Inflammatory macrophage (primary cell): ENCODE measurements around the gene SYCE3.
"Not testable (repeated sequence)": the region's sequence is repeated elsewhere in the genome, so short reads cannot be mapped to it uniquely, and the experiment has no call there.

ENCODE experiments used
- DNase-seq, 2 donors: peaks; one replicate each; pipeline ENCODE4 v3.0.0-alpha.2; 2020 to 2022

Gene SYCE3

GRCh38 chr22:50529897-50530579 is 32.7 kb downstream of the SYCE3 start, which contains the start of gene TYMP:
Gene TYMP (minus strand): TSS chr22:50530012. CDS start chr22:50529709, 303 bp downstream.
- peak; percentile 92 to 94 for DNase-seq

GRCh38 chr22:50529416-50529896 is 33.3 kb downstream of the SYCE3 start:
- peak in 1 of 2 donors; percentile 15 for DNase-seq

- no peak for DNase-seq
These were observed 33.9 kb downstream of the SYCE3 start for GRCh38 chr22:50528682-50529415.

- DNase-seq = no peak
These were observed 34.6 kb downstream of the SYCE3 start for GRCh38 chr22:50527921-50528681.

DNA sequence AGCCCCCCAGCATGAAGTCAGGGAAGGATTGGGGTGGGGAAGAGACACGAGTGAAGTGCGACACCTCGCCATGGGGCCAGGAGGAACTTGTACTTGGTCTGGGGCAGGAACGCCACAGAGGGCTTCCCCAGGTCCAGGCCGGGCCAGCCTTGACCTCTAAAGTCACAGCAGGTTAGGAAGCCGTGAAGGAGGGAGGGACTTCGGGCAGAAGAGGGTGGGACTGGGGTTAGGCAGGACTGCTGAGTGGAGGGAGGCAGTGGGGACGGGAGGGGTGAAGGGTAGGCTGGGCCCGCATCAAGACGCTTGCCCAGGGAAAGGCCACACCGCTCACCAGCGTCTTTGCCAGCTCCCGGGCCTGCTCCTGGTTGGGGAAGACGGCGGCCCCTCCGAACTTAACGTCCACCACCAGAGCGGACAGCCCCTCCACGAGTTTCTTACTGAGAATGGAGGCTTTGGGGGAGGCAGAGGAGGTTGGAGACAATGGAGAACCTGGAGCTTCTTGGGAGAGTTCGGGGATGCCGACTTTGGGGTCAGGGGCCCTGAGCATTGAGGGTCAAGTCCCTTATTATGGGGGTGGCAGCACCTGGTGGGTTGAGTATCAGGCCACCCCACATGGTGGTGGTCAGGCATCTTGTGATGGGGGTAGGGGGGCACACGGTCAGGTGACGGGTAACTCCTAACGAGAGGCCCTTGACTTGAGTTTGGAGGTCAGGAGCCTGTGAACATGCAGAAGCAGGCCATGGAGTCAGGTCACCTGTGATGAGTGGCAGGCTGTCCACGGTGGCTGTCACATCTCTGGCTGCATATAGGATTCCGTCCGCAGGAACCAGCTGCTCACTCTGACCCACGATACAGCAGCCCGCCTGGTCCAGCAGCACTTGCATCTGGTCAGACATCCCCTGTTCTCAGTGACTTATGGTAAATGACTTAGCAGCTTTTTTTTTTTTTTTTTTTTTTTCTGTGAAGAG is 35.6 kb downstream of the SYCE3 start:
- DNase-seq = peak; percentile 56 to 76

GRCh38 chr22:50526108-50526833 is 36.4 kb downstream of the SYCE3 start:
- DNase-seq = peak; percentile 68 to 81

DNA sequence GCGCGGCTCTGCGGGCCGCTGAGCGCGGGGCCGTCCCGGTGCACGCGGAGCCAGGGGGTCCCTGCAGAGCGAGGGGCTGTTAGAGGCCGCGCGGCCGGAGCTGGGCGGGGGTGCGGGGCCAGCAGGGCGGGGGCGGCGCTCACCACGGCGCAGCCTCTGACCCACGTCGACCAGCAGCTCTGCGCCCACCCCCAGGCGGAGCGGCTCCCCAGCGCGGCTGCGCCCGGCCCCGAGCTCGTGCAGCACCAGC is 36.9 kb downstream of the SYCE3 start:
- DNase-seq = no peak

DNA sequence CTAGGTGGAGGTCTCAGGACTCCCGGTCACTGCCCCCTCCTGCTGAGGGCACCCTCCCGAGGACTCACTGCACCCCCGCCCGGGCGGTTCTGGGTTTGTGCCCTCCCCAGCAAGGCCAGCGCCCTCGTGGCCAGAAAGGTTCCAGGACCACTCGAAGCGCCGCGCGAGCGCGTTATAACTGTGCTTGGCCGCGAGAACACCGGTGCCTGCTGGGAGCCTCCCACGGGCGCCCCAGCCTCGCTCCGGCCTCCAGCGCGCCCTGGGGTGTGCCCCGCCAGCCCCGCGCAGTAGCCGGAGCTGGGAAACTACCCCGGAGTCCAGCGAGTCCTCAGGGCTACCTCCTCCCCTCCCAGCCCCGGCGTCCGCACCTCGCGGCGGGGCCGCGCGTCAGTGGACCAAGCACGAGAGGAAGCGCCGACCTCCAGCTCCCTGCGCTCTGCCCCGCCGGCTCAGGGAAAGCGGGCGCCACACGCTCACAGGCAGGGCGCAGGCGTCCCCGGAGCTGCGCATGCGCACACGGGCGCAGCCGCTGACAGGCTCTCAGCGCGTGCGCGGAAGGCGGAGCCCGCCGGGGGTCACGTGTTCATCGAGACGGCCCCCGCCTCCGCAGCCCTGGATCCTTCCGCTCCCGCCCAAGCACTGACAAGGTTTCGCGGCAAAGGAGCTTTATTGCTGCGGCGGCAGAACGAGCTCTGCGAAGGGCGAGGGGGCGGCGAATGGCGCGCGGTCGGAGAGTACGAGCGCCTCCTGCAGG is 37.4 kb downstream of the SYCE3 start, which contains the start of gene SCO2:
Gene SCO2, minus strand, starts transcription at position 495 of the 754 bp plus-strand sequence. CDS start 1,187 bp downstream, outside the sequence.
- DNase-seq = peak; percentile 99

GRCh38 chr22:50524676-50525103 is 38.0 kb downstream of the SYCE3 start:
- no peak for DNase-seq

DNA sequence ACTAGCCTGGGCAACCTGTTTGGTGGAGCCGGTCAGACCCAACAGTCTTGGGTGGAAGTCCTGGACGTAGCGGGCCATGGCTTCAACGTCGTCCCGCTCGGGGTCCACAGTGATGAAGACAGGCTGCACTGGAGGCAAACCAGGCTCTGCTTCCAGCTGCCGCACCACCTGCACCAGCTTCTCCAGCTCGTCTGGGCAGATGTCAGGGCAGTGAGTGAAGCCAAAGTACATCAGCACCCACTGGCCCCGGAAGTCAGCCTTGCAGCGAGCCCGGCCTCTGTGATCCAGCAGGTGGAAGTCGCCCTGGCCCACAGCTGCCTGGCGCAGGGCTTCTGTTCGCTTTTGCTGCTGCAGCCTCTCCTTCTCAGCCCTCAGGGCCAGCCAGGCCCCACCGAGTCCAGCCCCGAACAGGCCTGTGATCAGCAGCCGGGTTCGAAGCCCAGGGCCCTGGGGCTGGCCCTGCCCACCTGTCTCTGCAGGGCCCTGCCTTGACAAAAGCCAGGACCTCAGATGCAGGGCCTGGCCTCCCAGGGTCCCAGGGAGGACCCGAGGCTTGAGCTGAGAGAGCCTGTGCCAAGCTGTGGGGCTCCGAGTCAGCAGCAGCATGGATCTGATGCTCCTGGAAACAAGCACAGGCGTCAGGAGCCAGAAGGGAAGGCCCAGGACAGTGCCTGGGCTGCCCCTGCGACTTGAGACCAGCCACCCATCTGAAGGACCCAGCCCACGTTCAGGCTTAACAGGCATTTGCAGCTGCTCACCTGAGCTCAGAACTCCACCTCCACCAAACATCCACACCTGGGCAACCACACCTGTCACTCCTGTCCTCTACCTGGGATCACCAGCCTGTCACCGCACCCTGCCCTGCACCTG is 38.7 kb downstream of the SYCE3 start:
- DNase-seq = no peak

DNA sequence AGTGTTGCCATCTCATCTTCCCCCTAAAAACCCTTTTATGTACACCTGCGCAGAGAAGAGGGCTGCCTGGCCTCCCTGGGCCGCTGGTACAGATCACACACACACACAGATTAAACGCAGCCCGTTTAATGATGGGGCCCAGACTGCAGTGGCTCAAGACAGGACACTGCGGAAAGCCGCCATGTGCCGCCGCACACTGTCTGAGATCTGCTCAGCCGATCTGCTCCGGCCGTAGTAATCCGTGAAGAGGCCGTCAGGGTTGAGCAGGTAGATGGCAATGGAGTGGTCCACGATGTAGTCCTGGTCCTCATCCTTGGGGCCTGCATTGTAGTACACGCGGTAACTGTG is 39.3 kb downstream of the SYCE3 start:
- DNase-seq = no peak

GRCh38 chr22:50522806-50523438 is 39.8 kb downstream of the SYCE3 start:
- no peak for DNase-seq

GRCh38 chr22:50522208-50522805 is 40.4 kb downstream of the SYCE3 start:
- DNase-seq = no peak

DNA sequence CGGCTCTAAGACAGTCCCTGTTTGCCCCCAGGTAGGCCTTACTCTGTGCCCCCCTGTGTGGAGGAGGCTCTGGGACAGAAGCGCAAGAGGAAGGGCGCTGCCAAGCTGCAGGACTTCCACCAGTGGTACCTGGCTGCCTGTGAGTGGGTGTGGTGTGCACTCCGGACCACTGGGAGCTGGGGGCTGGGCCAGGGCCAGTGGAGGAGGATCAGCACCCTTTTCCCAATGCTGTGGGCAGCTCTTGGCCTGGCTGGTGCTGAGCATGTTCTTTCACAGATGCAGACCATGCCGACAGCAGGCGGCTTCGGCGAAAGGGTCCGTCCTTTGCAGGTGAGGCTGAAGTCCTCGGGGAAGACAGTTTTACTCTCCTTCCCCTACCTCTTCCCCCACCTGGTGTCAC is 41.0 kb downstream of the SYCE3 start:
- DNase-seq = no peak

DNA sequence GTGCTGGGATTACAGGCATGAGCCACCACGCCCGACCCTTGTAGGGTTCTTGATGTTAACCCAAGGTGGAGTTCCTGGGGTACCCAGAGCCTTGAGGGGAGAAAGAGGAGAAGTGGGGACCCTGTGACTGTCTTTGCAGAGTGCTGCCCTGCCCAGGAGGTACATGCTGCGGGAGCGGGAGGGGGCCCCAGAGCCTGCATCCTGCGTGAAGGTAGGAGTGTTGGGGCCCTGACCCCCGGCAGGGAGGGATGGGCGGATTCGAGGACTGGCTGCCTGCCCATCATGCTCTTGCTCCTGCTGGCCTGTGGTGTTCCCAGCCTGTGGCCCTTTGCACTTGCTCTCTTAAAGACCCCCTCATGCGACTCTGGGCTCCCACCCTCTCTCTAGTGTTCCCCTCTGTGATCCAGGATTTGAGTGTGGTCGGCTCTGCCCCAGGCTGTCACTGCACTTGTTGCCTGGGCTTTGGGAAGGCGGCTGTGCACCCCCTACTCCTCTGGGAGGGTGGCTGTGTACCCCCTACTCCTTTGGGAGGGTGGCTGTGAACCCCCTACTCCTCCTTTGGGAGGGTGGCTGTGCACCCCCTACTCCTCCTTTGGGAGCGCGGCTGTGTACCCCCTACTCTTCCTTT is 41.8 kb downstream of the SYCE3 start:
- DNase-seq = no peak

DNA sequence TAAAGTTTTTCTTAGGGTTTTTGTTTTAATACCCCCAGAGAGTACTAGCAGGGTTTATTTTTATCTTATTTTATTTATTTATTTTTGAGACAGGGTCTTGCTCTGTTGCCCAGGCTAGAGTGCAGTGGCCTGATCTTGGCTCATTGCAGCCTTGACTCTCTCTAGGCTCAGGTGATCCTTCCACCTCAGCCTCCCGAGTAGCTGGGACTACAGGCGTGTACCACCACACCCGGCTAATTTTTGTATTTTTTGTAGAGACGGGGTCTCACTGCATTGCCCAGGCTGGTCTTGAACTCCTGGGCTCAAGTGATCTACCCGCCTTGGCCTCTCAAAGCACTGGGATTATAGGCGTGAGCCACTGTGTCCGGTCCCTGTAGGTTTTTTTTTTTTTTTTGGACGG is 42.5 kb downstream of the SYCE3 start:
- DNase-seq = not testable (repeated sequence)

GRCh38 chr22:50519151-50519550 is 43.6 kb downstream of the SYCE3 start:
- DNase-seq = no peak

GRCh38 chr22:50518606-50519005 is 44.1 kb downstream of the SYCE3 start:
- no peak for DNase-seq
